Measurements from ENCODE around the gene CCDC198.

DNA sequence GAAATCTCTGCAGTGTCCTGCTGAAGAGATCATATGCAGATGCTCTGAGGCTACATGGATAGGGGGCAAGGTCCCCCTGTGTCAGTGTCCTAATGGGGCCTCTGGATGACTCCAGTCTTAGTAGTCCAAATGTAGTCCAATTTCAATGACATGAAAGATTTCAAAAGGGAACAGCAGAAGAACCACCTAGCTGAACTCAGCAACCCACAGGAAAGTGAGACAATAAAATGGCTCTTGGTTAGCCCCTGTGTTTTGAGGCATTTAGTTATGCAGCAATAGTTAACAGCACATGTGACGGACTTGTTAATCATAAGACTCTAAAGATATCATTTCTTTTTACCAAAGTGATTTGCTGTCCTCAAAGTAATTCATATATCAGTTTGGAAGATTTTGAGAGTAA is 22.7 kb downstream of the CCDC198 start:
- TF ChIP-seq CTCF (IDR thresholded peaks at IDR 0.05; ENCODE audit: low read depth, low read length, poor library complexity, severe bottlenecking) (no peak), EZH2phosphoT487 (IDR thresholded peaks at IDR 0.05; ENCODE audit: borderline replicate concordance, low read length) (no peak)

All from DOHH2 (cell line).